ENCODE results near the gene VPS26C.

DNA sequence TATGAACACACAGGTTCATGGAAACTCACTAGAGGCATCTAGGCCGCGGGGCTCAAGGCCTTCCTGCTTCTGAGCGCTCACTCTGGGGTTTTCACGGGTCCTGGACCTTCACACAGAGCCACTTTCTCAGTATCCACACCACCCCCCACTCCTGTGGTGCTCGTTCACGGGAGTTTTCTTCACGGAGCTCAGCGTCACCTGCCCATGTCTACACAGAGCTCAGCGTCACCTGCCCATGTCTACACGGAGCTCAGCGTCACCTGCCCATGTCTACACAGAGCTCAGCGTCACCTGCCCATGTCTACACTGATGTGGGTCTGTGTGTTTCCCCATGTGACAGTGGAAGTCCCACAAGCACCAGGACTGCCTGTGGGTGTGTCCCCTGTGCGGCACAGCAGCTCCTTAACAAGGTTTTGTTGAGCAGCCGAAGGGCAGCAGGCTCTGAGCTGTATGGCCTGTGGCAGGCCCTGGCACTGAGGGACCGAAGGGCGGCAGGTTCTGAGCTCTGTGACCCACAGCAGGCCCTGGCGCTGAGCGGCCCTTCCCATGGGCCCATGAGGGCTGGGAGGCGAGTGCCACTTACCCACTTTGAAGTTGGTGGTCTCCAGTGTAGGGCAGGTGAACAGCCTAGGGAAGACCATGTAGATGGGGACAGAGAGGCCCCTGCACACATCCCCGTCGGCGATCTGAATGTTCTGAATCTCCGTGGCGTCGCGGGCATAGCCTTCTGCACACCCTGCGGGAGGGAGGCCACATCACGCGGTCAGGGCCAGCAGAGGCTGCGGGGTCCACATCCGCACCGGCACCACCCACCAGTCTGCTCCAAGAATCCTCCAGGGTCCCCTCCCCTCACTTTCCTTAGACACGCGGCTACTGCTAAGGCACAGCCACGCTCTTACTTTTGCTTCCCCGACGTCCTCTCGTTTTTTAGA lies 39.8 kb downstream of the VPS26C start:
- TF ChIP-seq, protein P1, sequence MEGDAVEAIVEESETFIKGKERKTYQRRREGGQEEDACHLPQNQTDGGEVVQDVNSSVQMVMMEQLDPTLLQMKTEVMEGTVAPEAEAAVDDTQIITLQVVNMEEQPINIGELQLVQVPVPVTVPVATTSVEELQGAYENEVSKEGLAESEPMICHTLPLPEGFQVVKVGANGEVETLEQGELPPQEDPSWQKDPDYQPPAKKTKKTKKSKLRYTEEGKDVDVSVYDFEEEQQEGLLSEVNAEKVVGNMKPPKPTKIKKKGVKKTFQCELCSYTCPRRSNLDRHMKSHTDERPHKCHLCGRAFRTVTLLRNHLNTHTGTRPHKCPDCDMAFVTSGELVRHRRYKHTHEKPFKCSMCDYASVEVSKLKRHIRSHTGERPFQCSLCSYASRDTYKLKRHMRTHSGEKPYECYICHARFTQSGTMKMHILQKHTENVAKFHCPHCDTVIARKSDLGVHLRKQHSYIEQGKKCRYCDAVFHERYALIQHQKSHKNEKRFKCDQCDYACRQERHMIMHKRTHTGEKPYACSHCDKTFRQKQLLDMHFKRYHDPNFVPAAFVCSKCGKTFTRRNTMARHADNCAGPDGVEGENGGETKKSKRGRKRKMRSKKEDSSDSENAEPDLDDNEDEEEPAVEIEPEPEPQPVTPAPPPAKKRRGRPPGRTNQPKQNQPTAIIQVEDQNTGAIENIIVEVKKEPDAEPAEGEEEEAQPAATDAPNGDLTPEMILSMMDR (IDR thresholded peaks at IDR 0.05): no peak
- TF ChIP-seq ZFX (IDR thresholded peaks at IDR 0.05; ENCODE audit: borderline replicate concordance): no peak
